ENCODE data around the gene DTX1.

The DTX1 gene

GRCh38 chr12:113059071-113059595 lies 2.6 kb downstream of the DTX1 start:
- no peak overlapping the region for H3K4me3 ChIP-seq (ENCODE audit: control insufficient read depth in 1 of 7, extremely low read depth in 1 of 7, insufficient read depth in 4 of 7, low read depth in 2 of 7, low read length in 6 of 7)
- no peaks in the 10 kb centered on the region for H3K9me3 ChIP-seq (ENCODE audit: control extremely low read depth in 1 of 5, control insufficient read depth in 4 of 5, insufficient read depth in 2 of 5, low read depth in 1 of 5, low read length in 4 of 5)
- peaks cover 0 to 12% (median 9%) of the 10 kb centered on the region in 4 experiments for H3K4me1 ChIP-seq (ENCODE audit: control extremely low read depth in 1 of 4, control insufficient read depth in 4 of 4, insufficient read depth in 4 of 4, low read length in 3 of 4)
- H3K36me3 ChIP-seq (ENCODE audit: control insufficient read depth in 4 of 4, insufficient read depth in 4 of 4, low read length in 3 of 4): no peaks in the 10 kb centered on the region
- no peak overlapping the region for H3K27ac ChIP-seq (ENCODE audit: insufficient read depth in 1 of 2, low read depth in 1 of 2, low read length in 2 of 2, poor library complexity in 1 of 2, severe bottlenecking in 2 of 2)
- peaks cover 0 to 43% (median 14%) of the 10 kb centered on the region in 5 experiments for H3K27me3 ChIP-seq (replicated peaks in 2 of 5; ENCODE audit: control insufficient read depth in 4 of 5, insufficient read depth in 5 of 5, low read length in 4 of 5)
- 95% methylated on average over 8 of the region's 8 CpGs for WGBS (ENCODE audit: insufficient coverage)
- POLR2A ChIA-PET: no interaction called here
- DNase-seq: no peak
- CTCF ChIA-PET: interaction anchor here (1.3 to 1.5 kb wide), 2 partner anchors 8 to 39 kb away, joined by 4 to 5 read pairs; no protein-coding TSS in a partner anchor

GRCh38 chr12:113060336-113060960 lies 3.9 kb downstream of the DTX1 start:
- POLR2A ChIA-PET: no interaction called here
- no peak overlapping the region for H3K27ac ChIP-seq (ENCODE audit: insufficient read depth in 1 of 2, low read depth in 1 of 2, low read length in 2 of 2, poor library complexity in 1 of 2, severe bottlenecking in 2 of 2)
- peaks cover 0 to 18% (median 11%) of the 10 kb centered on the region in 4 experiments for H3K4me1 ChIP-seq (ENCODE audit: control extremely low read depth in 1 of 4, control insufficient read depth in 4 of 4, insufficient read depth in 4 of 4, low read length in 3 of 4)
- H3K9me3 ChIP-seq (ENCODE audit: control extremely low read depth in 1 of 5, control insufficient read depth in 4 of 5, insufficient read depth in 2 of 5, low read depth in 1 of 5, low read length in 4 of 5): no peaks in the 10 kb centered on the region
- no peak for DNase-seq
- H3K36me3 ChIP-seq (ENCODE audit: control insufficient read depth in 4 of 4, insufficient read depth in 4 of 4, low read length in 3 of 4): no peaks in the 10 kb centered on the region
- peaks cover 0 to 32% (median 12%) of the 10 kb centered on the region in 5 experiments for H3K27me3 ChIP-seq (replicated peaks in 2 of 5; ENCODE audit: control insufficient read depth in 4 of 5, insufficient read depth in 5 of 5, low read length in 4 of 5)
- H3K4me3 ChIP-seq (ENCODE audit: control insufficient read depth in 1 of 7, extremely low read depth in 1 of 7, insufficient read depth in 4 of 7, low read depth in 2 of 7, low read length in 6 of 7): no peak overlapping the region
- 97% methylated on average over 6 of the region's 7 CpGs for WGBS (ENCODE audit: insufficient coverage)
- CTCF ChIA-PET: interaction anchor here (0.8 to 7.3 kb wide), 2 partner anchors 11 to 103 kb away, joined by 3 to 52 read pairs; no protein-coding TSS in a partner anchor

GRCh38 chr12:113061061-113061694 lies 4.6 kb downstream of the DTX1 start:
- Histone ChIP-seq H3K27ac (ENCODE audit: insufficient read depth in 1 of 2, low read depth in 1 of 2, low read length in 2 of 2, poor library complexity in 1 of 2, severe bottlenecking in 2 of 2) (no peak overlapping the region), H3K4me1 (ENCODE audit: control extremely low read depth in 1 of 4, control insufficient read depth in 4 of 4, insufficient read depth in 4 of 4, low read length in 3 of 4) (peaks cover 0 to 18% (median 11%) of the 10 kb centered on the region in 4 experiments), H3K4me3 (ENCODE audit: control insufficient read depth in 1 of 7, extremely low read depth in 1 of 7, insufficient read depth in 4 of 7, low read depth in 2 of 7, low read length in 6 of 7) (no peak overlapping the region), H3K9me3 (ENCODE audit: control extremely low read depth in 1 of 5, control insufficient read depth in 4 of 5, insufficient read depth in 2 of 5, low read depth in 1 of 5, low read length in 4 of 5) (no peaks in the 10 kb centered on the region), H3K27me3 (replicated peaks in 2 of 5; ENCODE audit: control insufficient read depth in 4 of 5, insufficient read depth in 5 of 5, low read length in 4 of 5) (peaks cover 0 to 25% (median 5%) of the 10 kb centered on the region in 5 experiments), H3K36me3 (ENCODE audit: control insufficient read depth in 4 of 4, insufficient read depth in 4 of 4, low read length in 3 of 4) (no peaks in the 10 kb centered on the region)
- POLR2A ChIA-PET: no interaction called here
- CTCF ChIA-PET: interaction anchor here (1.5 to 7.3 kb wide), 3 partner anchors 11 to 37 kb away, joined by 5 to 52 read pairs (median 16); no protein-coding TSS in a partner anchor
- WGBS (ENCODE audit: insufficient coverage): 98% methylated on average over 8 of the region's 10 CpGs
- no peak for DNase-seq

GRCh38 chr12:113062502-113063395 lies 6.2 kb downstream of the DTX1 start:
- peaks cover 0 to 18% (median 2%) of the 10 kb centered on the region in 4 experiments for H3K4me1 ChIP-seq (ENCODE audit: control extremely low read depth in 1 of 4, control insufficient read depth in 4 of 4, insufficient read depth in 4 of 4, low read length in 3 of 4)
- H3K27me3 ChIP-seq (replicated peaks in 2 of 5; ENCODE audit: control insufficient read depth in 4 of 5, insufficient read depth in 5 of 5, low read length in 4 of 5): peaks cover 0 to 9% (median 3%) of the 10 kb centered on the region in 5 experiments
- no peak overlapping the region for H3K27ac ChIP-seq (ENCODE audit: insufficient read depth in 1 of 2, low read depth in 1 of 2, low read length in 2 of 2, poor library complexity in 1 of 2, severe bottlenecking in 2 of 2)
- ChIA-PET POLR2A (no interaction called here), CTCF (interaction anchor here (1.0 to 7.3 kb wide), 7 partner anchors 8 to 36 kb away, joined by 3 to 52 read pairs (median 6); no protein-coding TSS in a partner anchor)
- 94% methylated on average over 19 of the region's 23 CpGs for WGBS (ENCODE audit: insufficient coverage)
- no peak overlapping the region for H3K4me3 ChIP-seq (ENCODE audit: control insufficient read depth in 1 of 7, extremely low read depth in 1 of 7, insufficient read depth in 4 of 7, low read depth in 2 of 7, low read length in 6 of 7)
- no peaks in the 10 kb centered on the region for H3K36me3 ChIP-seq (ENCODE audit: control insufficient read depth in 4 of 4, insufficient read depth in 4 of 4, low read length in 3 of 4)
- no peaks in the 10 kb centered on the region for H3K9me3 ChIP-seq (ENCODE audit: control extremely low read depth in 1 of 5, control insufficient read depth in 4 of 5, insufficient read depth in 2 of 5, low read depth in 1 of 5, low read length in 4 of 5)
- DNase-seq: no peak

GRCh38 chr12:113063396-113064350 lies 7.1 kb downstream of the DTX1 start:
- Histone ChIP-seq H3K36me3 (ENCODE audit: control insufficient read depth in 4 of 4, insufficient read depth in 4 of 4, low read length in 3 of 4) (no peaks in the 10 kb centered on the region), H3K27me3 (replicated peaks in 2 of 5; ENCODE audit: control insufficient read depth in 4 of 5, insufficient read depth in 5 of 5, low read length in 4 of 5) (peaks cover 0 to 5% (median 3%) of the 10 kb centered on the region in 5 experiments), H3K4me3 (ENCODE audit: control insufficient read depth in 1 of 7, extremely low read depth in 1 of 7, insufficient read depth in 4 of 7, low read depth in 2 of 7, low read length in 6 of 7) (no peak overlapping the region), H3K27ac (ENCODE audit: insufficient read depth in 1 of 2, low read depth in 1 of 2, low read length in 2 of 2, poor library complexity in 1 of 2, severe bottlenecking in 2 of 2) (no peak overlapping the region), H3K4me1 (ENCODE audit: control extremely low read depth in 1 of 4, control insufficient read depth in 4 of 4, insufficient read depth in 4 of 4, low read length in 3 of 4) (peaks cover 0 to 25% (median 2%) of the 10 kb centered on the region in 4 experiments), H3K9me3 (ENCODE audit: control extremely low read depth in 1 of 5, control insufficient read depth in 4 of 5, insufficient read depth in 2 of 5, low read depth in 1 of 5, low read length in 4 of 5) (no peaks in the 10 kb centered on the region)
- ChIA-PET CTCF (interaction anchor here (1.2 to 7.3 kb wide), 7 partner anchors 10 to 70 kb away, joined by 3 to 52 read pairs (median 8); no protein-coding TSS in a partner anchor), POLR2A (no interaction called here)
- no peak for DNase-seq
- 96% methylated on average over 5 of the region's 9 CpGs for WGBS (ENCODE audit: insufficient coverage)

Measured in common myeloid progenitor, CD34-positive (primary cell).